Thyroid gland (tissue), 4 donors: ENCODE measurements around the gene EEFSEC. TPM values are rescaled to one million over a fixed set of nuclear protein-coding genes. Genes with fewer than 3 reads are reported as not detected.

Experiments
- DNase-seq, 2 donors: peaks; one replicate each; pipeline ENCODE4 v3.0.0-alpha.2; 2019
- H3K27ac ChIP-seq, 3 donors: fragments of 200-600 bp; sonication (generic); 1 replicate in 2 of 3; 2 replicates in 1 of 3; pipeline ENCODE4 v1.5.1; 2016 to 2019; ENCODE audit warnings: mild to moderate bottlenecking in 1 of 3, moderate library complexity in 1 of 3
- H3K27me3 ChIP-seq: fragments of 200-600 bp; sonication (generic); one replicate; pipeline ENCODE4 v1.5.1; 2019
- H3K36me3 ChIP-seq, 2 donors: fragments of 200-600 bp; sonication (generic); one replicate each; pipeline ENCODE4 v1.5.1; 2016 to 2019
- H3K4me1 ChIP-seq, 2 donors: fragments of 200-600 bp; sonication (generic); one replicate each; pipeline ENCODE4 v1.5.1; 2017 to 2019
- H3K4me3 ChIP-seq, 3 donors: fragments of 200-600 bp; sonication (generic); replicated peaks in 1 of 3; 1 replicate in 2 of 3; 2 replicates in 1 of 3; pipeline ENCODE4 v1.5.1; 2016; ENCODE audit warnings: mild to moderate bottlenecking in 1 of 3
- H3K9me3 ChIP-seq: fragments of 200-600 bp; sonication (generic); one replicate; pipeline ENCODE4 v1.5.1; 2017
- POLR2A ChIP-seq, 2 donors: fragments of 450-650 bp; IDR thresholded peaks; one replicate each; pipeline ENCODE4 v1.6.1; 2017; ENCODE audit warnings: antibody characterized with exemption in 2 of 2, mild to moderate bottlenecking in 2 of 2, moderate library complexity in 1 of 2
- WGBS, 2 donors: methylation state at CpG; one replicate each; pipeline ENCODE4 v1.1.5; 2017; 5-methylcytosine and 5-hydroxymethylcytosine counted together
- intact Hi-C: fragments of 100-400 bp; cut with DNase I; formaldehyde crosslinking; loops from one replicate; pipeline ENCODE4 v1.15.1; 2023
- total RNA-seq, 4 donors: library from RNA; depleted of rRNA; stranded (reverse); fragments of >200 nt; gene quantifications; one replicate each; pipeline ENCODE4 v1.2.3, GENCODE V29; 2016
- TF ChIP-seq, protein P1 (sequence below), 6 experiments: fragments of 200-600 bp in 3 of 6; fragments of 450-650 bp in 3 of 6; sonication (generic) in 3 of 6; IDR thresholded peaks; one replicate each; pipeline ENCODE4 v1.5.1; 2016 to 2019; ENCODE audit warnings: antibody characterized with exemption in 6 of 6, mild to moderate bottlenecking in 2 of 6, inconsistent platforms in 1 of 6, moderate library complexity in 1 of 6

The EEFSEC gene
- total RNA-seq, 4 donors from 2014 or later: 13.3 to 26.6 (median 21.7) TPM

DNA sequence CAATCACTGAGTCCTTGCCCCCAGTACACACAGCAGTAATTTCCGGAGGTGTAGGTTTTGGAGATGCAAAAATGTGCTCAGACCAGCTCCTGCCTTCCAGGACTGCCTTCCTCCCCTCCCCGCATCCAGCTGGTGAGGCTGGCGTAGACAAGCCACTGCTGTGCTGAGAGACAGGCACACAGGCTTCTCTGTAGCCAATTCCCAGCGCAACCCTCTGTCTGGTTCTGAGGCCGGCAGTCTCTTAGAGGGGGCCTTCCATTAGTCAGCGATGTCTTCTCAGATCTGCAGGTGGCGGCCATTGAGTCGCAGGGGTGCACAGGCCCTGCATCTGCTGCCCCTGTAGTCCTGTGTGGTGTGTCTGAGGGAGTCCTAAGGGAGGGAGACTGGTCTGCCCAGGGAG lies 199.0 kb downstream of the EEFSEC start:
- no peak for DNase-seq
- 92 to 97% methylated on average over 6 to 8 of the region's 8 CpGs for WGBS, 2 donors
- no peak overlapping the region for H3K27ac ChIP-seq
- intact Hi-C loops: no loop called here
- TF ChIP-seq, protein P1, sequence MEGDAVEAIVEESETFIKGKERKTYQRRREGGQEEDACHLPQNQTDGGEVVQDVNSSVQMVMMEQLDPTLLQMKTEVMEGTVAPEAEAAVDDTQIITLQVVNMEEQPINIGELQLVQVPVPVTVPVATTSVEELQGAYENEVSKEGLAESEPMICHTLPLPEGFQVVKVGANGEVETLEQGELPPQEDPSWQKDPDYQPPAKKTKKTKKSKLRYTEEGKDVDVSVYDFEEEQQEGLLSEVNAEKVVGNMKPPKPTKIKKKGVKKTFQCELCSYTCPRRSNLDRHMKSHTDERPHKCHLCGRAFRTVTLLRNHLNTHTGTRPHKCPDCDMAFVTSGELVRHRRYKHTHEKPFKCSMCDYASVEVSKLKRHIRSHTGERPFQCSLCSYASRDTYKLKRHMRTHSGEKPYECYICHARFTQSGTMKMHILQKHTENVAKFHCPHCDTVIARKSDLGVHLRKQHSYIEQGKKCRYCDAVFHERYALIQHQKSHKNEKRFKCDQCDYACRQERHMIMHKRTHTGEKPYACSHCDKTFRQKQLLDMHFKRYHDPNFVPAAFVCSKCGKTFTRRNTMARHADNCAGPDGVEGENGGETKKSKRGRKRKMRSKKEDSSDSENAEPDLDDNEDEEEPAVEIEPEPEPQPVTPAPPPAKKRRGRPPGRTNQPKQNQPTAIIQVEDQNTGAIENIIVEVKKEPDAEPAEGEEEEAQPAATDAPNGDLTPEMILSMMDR (IDR thresholded peaks at IDR 0.05): no peak
- no peak for TF ChIP-seq POLR2A (IDR thresholded peaks at IDR 0.05)
- no peaks in the 10 kb centered on the region for H3K9me3 ChIP-seq
- no peaks in the 10 kb centered on the region for H3K27me3 ChIP-seq
- H3K4me1 ChIP-seq: peaks cover 12 to 20% of the 10 kb centered on the region in 2 donors
- H3K36me3 ChIP-seq: no peaks in the 10 kb centered on the region
- no peak overlapping the region for H3K4me3 ChIP-seq

DNA sequence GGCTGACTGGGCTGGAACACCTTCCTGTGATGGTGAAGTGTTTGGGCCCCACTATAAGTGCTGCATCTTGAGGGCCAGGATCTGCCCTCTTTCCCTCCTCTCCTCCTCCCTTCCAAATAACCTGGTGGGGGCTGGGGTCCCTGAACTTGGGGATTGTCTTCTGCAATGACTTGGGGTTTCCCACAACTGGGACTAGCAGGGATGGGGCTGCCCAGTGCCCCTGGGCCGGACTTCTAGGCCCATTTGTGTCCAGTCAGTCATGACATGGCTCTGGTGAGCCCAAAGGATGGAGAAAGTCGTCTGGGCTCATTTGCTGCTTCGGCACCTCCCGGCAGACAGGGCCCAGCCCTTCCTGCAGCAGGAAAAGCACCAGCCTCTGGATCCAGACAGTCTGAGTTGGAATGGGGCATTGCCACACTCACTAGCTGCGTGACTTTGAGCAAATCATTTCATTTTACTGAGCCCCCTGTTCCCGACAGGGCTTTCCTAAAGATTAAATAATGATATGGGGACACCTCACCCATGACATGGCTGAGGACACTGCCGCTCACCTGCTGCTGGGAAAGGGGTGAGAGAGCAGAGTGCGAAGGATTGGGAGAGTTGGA lies 200.2 kb downstream of the EEFSEC start:
- Histone ChIP-seq H3K4me3 (no peak overlapping the region), H3K27ac (no peak overlapping the region), H3K27me3 (no peaks in the 10 kb centered on the region), H3K36me3 (no peaks in the 10 kb centered on the region), H3K4me1 (peaks cover 12 to 20% of the 10 kb centered on the region in 2 donors), H3K9me3 (no peaks in the 10 kb centered on the region)
- TF ChIP-seq POLR2A (IDR thresholded peaks at IDR 0.05): no peak
- TF ChIP-seq, protein P1 (IDR thresholded peaks at IDR 0.05): no peak
- 78 to 80% methylated on average over 7 to 8 of the region's 8 CpGs for WGBS, 2 donors
- intact Hi-C loops: no loop called here
- no peak for DNase-seq

DNA sequence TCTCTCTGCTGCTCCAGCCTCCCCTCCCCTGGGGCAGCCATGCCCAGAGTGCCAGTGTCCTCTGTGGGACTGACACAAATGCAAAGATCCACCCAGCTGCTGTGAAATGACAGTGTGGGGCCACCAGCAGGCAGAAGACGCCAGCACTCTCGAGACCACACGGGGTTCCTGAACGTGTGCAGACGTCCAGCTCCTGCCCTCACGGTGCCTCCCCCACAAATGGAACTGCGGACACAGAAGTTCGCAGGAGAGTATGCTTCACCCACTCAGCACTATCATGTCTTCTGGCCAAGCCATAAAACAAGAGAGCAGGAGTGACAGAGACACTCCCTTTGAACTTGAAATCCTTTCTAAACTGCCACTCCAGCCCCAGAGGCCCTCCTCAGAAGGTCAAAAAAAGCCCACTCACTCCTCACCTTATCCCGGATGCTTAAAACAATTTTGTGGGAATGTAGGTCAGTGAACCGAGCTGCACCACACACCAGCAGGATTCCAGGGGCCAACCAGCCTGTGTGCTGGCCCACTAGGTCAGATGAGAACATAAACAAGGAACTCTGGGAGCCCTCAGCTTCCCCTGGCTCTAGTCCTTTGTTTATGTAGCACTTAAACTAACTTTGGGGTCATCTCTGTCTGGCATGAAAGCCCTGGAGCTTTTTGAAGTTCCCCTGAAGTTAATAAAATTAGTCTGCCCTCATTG lies 200.9 kb downstream of the EEFSEC start:
- intact Hi-C loops: no loop called here
- H3K36me3 ChIP-seq: peaks cover 0 to 4% of the 10 kb centered on the region in 2 donors
- H3K27me3 ChIP-seq: no peaks in the 10 kb centered on the region
- DNase-seq: peak; percentile 36 to 58
- peaks cover 12 to 13% of the 10 kb centered on the region in 2 donors for H3K4me1 ChIP-seq
- no peak overlapping the region for H3K27ac ChIP-seq
- no peak overlapping the region for H3K4me3 ChIP-seq
- H3K9me3 ChIP-seq: no peaks in the 10 kb centered on the region
- 50 to 53% methylated on average over 9 to 10 of the region's 10 CpGs for WGBS, 2 donors
- TF ChIP-seq, protein P1 (IDR thresholded peaks at IDR 0.05): no peak
- no peak for TF ChIP-seq POLR2A (IDR thresholded peaks at IDR 0.05)

DNA sequence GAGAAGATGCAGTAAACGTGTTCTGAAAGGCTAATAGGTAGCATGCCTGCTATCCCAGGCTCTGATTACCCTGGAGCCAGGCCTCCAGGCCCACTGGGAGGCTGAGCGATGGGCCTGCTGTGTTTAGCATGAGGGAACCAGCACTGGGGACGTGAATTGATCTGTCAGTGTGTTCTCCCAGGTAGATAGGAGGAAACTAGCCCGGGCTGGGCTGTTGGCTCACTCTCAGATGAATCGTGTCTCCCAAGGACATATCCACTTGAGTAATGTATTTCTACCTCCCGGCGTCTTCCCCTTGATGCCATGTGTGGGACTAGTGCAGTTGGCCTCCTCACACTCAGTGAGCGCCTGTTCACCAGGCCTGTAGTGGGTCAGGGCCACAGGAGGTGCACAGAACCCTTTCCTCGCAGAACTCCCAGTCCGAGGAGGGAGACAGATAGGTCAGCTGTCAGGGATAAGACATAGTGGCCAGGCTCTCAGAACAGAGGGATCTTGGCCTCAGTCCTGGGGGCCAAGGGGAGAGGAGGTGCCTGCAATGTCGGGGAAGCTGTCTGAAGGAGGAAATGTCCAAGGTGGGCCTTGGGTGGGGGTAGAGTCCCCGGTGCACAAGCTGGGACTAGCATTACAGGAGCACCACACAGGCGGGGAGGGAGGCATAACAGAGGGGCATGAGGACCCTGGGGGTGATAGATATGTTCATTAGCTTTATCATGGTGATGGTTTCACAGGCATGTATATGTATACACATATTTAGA lies 201.7 kb downstream of the EEFSEC start:
- Histone ChIP-seq H3K4me3 (no peak overlapping the region), H3K27ac (no peak overlapping the region), H3K9me3 (no peaks in the 10 kb centered on the region), H3K36me3 (peaks cover 0 to 4% of the 10 kb centered on the region in 2 donors), H3K4me1 (peaks cover 12% of the 10 kb centered on the region in 2 donors), H3K27me3 (no peaks in the 10 kb centered on the region)
- no peak for DNase-seq
- 72 to 78% methylated on average over 13 of the region's 13 CpGs for WGBS, 2 donors
- TF ChIP-seq POLR2A (IDR thresholded peaks at IDR 0.05): no peak
- TF ChIP-seq, protein P1 (IDR thresholded peaks at IDR 0.05): no peak
- intact Hi-C loops: no loop called here
